HG03575 (cell line): ENCODE data around the gene CNTN2.

ENCODE experiments used
- ATAC-seq: cut with Tn5 transposase; IDR thresholded peaks from one replicate; pipeline ENCODE4 v1.9.1; 2021; ENCODE audit not compliant: unreplicated experiment, insufficient number of reproducible peaks, low FRiP score; ENCODE audit errors: extremely low read depth

CNTN2 gene

DNA sequence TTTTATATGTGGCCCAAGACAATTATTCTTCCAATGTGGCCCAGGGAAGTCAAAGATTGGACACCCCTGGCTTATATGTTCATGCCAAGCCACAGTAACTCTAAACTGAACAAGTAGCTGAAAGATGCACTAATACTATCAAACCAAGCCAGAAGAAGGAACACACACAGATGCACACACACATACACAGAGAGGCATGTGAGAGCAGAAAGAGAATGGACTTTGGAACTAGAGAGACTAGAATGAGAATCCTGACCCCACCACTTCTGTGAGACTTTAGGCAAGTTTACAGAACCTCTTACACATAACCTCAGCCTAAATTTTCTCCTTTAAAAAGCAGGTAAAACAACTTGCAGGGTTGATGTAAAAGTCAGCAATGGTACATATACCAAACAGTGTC, 52.4 kb downstream of the CNTN2 start:
- no peak for ATAC-seq

- ATAC-seq: no peak
Observed at GRCh38 chr1:205098242-205098641, 55.2 kb downstream of the CNTN2 start.

- ATAC-seq: no peak
Observed at GRCh38 chr1:205102404-205102803, 59.4 kb downstream of the CNTN2 start.

GRCh38 chr1:205107327-205107726, 64.3 kb downstream of the CNTN2 start:
- ATAC-seq: no peak

DNA sequence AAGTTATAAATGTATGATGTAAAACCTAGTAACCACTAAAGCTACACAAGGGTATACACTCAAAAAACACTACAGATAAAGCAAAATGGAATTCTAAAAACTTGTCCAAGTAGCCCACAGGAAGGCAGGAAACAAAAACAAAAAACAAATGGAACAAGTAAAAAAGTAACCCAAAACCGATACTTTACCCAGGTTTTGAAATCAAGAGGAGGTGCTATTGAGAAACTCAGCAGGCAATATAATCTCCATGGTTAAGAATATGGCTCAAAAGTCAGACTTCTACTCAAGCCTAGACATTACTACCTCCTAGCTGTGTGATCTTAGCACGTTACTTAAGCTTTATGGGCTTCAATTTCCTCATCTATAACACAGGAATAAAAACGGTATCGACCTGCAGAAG, 65.5 kb downstream of the CNTN2 start:
- no peak for ATAC-seq

GRCh38 chr1:205109269-205109668, 66.3 kb downstream of the CNTN2 start:
- no peak for ATAC-seq

DNA sequence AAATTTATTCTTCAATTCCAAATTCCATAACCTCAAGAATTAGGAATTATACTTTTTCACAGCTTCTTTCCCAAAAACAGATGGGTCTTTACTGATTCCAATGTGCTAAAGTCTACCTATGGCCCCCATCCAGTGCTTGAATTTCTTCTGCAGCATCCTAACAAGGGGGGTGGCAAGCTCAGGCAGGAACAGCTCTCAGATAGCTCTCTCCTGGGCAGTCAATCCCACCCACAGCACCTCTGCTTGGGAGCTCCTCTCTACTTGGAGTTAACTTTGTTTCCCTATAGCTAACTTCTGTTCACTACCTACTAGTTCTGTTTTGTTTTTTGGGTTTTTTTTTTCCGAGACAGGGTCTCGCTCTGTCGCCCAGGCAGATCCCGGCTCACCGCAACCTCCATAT, 66.7 kb downstream of the CNTN2 start:
- ATAC-seq: no peak

DNA sequence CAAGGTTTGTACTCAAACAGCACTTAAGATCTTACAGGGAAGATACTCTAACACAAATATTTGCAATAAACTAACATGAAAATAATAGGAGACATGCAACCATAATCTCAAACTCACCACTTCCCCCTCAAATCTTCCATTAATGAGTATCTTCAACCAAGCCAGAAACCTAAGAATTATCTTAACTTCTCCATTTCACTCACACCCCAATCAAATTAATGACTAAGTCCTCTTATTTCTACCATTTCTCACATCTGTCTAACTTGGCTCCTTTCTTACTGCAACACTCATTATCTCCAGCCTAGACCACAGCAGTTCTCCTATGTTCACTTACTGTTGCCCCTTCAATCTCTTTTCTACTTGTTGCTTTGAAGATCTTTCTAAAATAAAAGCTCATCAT, 68.3 kb downstream of the CNTN2 start:
- ATAC-seq: no peak

DNA sequence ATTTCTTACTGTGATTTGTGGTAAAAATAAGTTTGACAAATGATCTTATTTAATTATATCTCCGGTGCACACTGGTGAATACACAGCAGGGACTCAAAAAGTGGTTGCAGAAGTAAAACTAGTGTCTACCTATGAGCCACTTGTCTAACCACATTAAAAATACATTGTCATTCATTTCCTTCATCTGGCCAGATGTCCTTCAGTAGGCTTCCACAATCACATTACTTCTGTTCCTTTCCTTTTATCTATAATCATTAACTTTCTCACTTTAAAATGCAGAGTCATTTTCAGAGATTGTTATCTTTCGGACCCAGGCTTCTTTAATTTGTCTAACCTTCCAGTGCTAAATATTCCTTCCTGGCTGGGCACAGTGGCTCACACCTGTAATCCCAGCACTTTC, 75.7 kb downstream of the CNTN2 start:
- ATAC-seq: no peak

GRCh38 chr1:205121660-205122488, 78.9 kb downstream of the CNTN2 start, which contains the start of gene RBBP5:
Gene RBBP5, minus strand, starts transcription at chr1:205121978. Its CDS starts 105 bp downstream, at chr1:205121873.
- peak; percentile 53 for ATAC-seq

DNA sequence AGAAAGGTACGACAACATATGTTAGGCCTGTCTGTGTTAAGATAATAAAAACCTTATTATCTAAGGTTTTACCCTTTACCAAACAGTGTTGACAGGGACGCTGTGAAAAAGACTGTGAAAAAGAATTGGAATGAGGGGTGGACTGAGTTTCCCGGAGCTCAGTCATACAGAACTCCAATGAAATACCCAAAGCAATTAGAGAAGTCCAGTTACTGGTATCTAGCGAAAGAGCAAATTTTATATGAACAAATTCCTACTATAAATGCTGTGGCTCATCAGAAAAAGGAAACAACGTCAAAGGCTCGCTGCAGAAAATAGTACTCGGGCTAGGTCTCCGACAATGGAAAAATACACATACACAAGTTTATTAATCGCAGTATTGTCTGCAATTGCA, 79.5 kb downstream of the CNTN2 start:
- ATAC-seq: peak; percentile 9

GRCh38 chr1:205124726-205125125, 81.7 kb downstream of the CNTN2 start:
- ATAC-seq: no peak

DNA sequence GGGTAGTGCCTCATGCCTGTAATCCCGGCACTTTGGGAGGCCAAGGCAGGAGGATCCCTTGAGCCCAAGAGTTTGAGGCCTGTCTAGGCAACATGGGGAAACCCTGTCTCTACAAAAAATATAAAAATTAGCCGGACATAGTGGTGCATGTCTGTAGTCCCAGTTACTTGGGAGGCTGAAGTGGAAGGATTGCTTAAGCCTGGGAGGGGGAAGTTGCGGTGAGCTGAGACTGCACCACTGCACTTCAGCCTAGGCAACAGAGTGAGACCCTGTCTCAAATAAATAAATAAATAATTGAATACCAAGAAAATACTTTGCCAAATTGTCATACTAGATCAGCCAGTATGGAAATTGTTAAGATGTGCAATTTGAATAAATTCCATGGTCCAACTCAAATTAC, 84.6 kb downstream of the CNTN2 start:
- ATAC-seq: no peak
